ENCODE measurements around the gene CNPY3. TPM values are rescaled to one million over a fixed set of nuclear protein-coding genes. Genes with fewer than 3 reads are reported as not detected.
"Not testable (repeated sequence)": the region's sequence is repeated elsewhere in the genome, so short reads cannot be mapped to it uniquely, and the experiment has no call there.

Gene CNPY3
- total RNA-seq = 10 to 100 TPM; 71.4 to 74.1 TPM
- polyA plus RNA-seq (ENCODE audit: insufficient read length in 6 of 6) = 10 to 100 TPM; 59.2 to 72.1 (median 63.2) TPM
- long read RNA-seq, donor 1, transcript CNPY3-201 (6 exons, 1,704 nt) = major isoform, 55 of 78 reads
- long read RNA-seq, donor 1, partial matches to known transcripts = 16 of 78 reads
- long read RNA-seq, donor 1, other reads (novel, unspliced or antisense) = 7 of 78 reads
- long read RNA-seq, donor 2, transcript CNPY3-201 (6 exons, 1,704 nt) = major isoform, 30 of 46 reads
- long read RNA-seq, donor 2, partial matches to known transcripts = 16 of 46 reads
- long read RNA-seq, donor 2, other reads (novel, unspliced or antisense) = 0 of 46 reads
- long read RNA-seq, donor 3, transcript CNPY3-201 (6 exons, 1,704 nt) = major isoform, 33 of 54 reads
- long read RNA-seq, donor 3, partial matches to known transcripts = 15 of 54 reads
- long read RNA-seq, donor 3, other reads (novel, unspliced or antisense) = 6 of 54 reads
- long read RNA-seq, donor 4, transcript CNPY3-201 (6 exons, 1,704 nt) = major isoform, 136 of 160 reads
- long read RNA-seq, donor 4, partial matches to known transcripts = 8 of 160 reads
- long read RNA-seq, donor 4, other reads (novel, unspliced or antisense) = 16 of 160 reads
- long read RNA-seq, donor 5, transcript CNPY3-201 (6 exons, 1,704 nt) = major isoform, 23 of 33 reads
- long read RNA-seq, donor 5, partial matches to known transcripts = 10 of 33 reads
- long read RNA-seq, donor 5, other reads (novel, unspliced or antisense) = 0 of 33 reads
- long read RNA-seq, donor 6, transcript CNPY3-201 (6 exons, 1,704 nt) = major isoform, 25 of 37 reads
- long read RNA-seq, donor 6, partial matches to known transcripts = 7 of 37 reads
- long read RNA-seq, donor 6, other reads (novel, unspliced or antisense) = 5 of 37 reads
- long read RNA-seq, donor 7, transcript CNPY3-201 (6 exons, 1,704 nt) = major isoform, 15 of 26 reads
- long read RNA-seq, donor 7, partial matches to known transcripts = 6 of 26 reads
- long read RNA-seq, donor 7, other reads (novel, unspliced or antisense) = 5 of 26 reads
- long read RNA-seq, donor 8, transcript CNPY3-201 (6 exons, 1,704 nt) = major isoform, 35 of 47 reads
- long read RNA-seq, donor 8, partial matches to known transcripts = 7 of 47 reads
- long read RNA-seq, donor 8, other reads (novel, unspliced or antisense) = 5 of 47 reads
- long read RNA-seq, donor 9, partial matches to known transcripts = 0 of 1 reads
- long read RNA-seq, donor 9, other reads (novel, unspliced or antisense) = 0 of 1 reads
- long read RNA-seq, donor 10, transcript CNPY3-201 (6 exons, 1,704 nt) = major isoform, 143 of 184 reads
- long read RNA-seq, donor 10, partial matches to known transcripts = 7 of 184 reads
- long read RNA-seq, donor 10, other reads (novel, unspliced or antisense) = 34 of 184 reads
- long read RNA-seq, donor 11, transcript CNPY3-201 (6 exons, 1,704 nt) = major isoform, 27 of 33 reads
- long read RNA-seq, donor 11, partial matches to known transcripts = 6 of 33 reads
- long read RNA-seq, donor 11, other reads (novel, unspliced or antisense) = 0 of 33 reads
- long read RNA-seq, donor 12, transcript CNPY3-201 (6 exons, 1,704 nt) = major isoform, 31 of 36 reads
- long read RNA-seq, donor 12, partial matches to known transcripts = 0 of 36 reads
- long read RNA-seq, donor 12, other reads (novel, unspliced or antisense) = 5 of 36 reads

DNA sequence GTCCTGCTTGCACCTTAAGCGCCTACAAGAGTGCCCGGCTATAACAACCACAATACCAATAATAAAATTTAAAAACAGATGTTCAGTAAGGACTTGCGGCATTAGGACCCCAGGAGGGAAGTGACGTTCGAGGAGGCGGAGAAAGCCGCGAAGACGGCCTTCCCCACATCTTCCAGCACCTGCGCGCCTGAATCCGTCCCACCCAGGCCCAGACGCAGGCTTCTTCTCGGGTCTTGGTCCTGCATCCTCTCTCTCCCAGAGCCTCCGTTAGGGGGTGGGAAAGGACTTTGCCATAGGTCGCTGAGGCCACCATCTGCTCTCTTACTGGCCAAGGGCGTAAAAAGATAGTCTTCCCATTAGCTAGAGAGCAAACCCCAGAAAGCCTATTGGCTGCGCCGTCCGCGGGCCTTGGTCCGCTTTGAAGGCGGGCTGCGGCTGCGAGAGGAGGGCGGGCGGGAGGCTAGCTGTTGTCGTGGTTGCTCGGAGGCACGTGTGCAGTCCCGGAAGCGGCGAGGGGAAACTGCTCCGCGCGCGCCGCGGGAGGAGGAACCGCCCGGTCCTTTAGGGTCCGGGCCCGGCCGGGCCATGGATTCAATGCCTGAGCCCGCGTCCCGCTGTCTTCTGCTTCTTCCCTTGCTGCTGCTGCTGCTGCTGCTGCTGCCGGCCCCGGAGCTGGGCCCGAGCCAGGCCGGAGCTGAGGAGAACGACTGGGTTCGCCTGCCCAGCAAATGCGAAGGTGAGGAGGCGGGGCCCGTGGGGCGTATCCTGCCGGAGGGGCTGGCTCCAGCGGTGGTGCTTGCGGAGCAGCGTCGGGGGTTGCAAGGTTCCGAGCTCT lies at the start of gene CNPY3:
TSS of gene CNPY3 (plus strand) at position 495 of the 835 bp plus-strand sequence. CDS start at position 586, 91 bp downstream.
- peak; percentile 94 to 98 (median 96) for DNase-seq
- no peaks in the 10 kb centered on the region for H3K9me3 ChIP-seq
- TF ChIP-seq, protein P1, sequence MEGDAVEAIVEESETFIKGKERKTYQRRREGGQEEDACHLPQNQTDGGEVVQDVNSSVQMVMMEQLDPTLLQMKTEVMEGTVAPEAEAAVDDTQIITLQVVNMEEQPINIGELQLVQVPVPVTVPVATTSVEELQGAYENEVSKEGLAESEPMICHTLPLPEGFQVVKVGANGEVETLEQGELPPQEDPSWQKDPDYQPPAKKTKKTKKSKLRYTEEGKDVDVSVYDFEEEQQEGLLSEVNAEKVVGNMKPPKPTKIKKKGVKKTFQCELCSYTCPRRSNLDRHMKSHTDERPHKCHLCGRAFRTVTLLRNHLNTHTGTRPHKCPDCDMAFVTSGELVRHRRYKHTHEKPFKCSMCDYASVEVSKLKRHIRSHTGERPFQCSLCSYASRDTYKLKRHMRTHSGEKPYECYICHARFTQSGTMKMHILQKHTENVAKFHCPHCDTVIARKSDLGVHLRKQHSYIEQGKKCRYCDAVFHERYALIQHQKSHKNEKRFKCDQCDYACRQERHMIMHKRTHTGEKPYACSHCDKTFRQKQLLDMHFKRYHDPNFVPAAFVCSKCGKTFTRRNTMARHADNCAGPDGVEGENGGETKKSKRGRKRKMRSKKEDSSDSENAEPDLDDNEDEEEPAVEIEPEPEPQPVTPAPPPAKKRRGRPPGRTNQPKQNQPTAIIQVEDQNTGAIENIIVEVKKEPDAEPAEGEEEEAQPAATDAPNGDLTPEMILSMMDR (IDR thresholded peaks at IDR 0.05) = no peak
- peak within 1 kb of the TSS; percentile 80 to 96 for H3K4me3 ChIP-seq
- H3K36me3 ChIP-seq = peaks cover 0 to 7% of the 10 kb centered on the region in 2 donors
- peaks cover 0 to 11% of the 10 kb centered on the region in 2 donors for H3K27me3 ChIP-seq
- H3K27ac ChIP-seq = peak within 1 kb of the TSS; percentile 94 to 98
- ATAC-seq = peak; percentile 95
- H3K4me1 ChIP-seq = peaks cover 21 to 59% of the 10 kb centered on the region in 2 donors
- intact Hi-C loops (cut with DNase I) = no loop called here

DNA sequence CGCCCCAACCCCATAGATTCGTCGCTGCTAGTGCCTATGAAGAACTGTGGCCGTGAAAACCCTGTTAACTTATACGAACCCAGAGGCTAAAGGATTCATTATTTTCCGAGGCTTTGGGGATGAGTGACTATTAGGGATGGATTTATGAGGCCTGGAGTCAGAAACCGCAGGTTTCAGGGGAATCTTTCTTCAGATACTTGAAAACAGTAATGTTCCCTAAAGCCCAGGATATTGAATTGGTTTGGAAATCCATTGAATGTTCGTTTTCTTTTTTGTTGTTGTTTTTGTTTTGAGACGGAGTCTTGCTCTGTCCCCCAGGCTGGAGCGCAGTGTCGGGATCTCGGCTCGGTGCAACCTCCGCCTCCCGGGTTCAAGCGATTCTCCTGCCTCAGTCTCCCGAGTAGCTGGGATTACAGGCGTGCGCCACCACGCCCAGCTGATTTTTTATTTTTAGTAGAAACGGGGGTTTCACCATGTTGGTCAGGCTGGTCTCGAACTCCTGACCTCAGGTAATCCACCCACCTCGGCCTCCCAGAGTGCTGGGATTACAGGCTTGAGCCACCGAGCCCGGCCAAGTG lies 49.0 kb upstream of the CNPY3 start:
- H3K4me1 ChIP-seq = peaks cover 12 to 38% of the 10 kb centered on the region in 2 donors

DNA sequence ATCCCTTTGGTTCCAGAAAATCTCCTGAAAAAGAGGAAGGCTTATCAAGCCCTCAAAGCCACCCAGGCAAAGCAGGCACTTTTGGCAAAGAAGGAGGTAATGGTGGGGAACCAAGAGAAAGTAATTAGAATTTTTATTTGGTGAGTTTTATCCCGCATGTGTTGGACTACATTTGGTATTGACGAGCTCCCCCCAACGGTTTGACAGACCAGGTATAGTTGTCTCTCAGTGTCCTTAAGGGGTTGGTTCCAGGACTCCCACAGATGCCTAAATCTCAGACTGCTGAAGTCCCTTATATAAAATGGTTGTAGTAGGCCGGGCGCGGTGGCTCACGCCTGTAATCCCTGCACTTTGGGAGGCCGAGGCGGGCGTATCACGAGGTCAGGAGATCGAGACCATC lies 48.4 kb upstream of the CNPY3 start:
- ATAC-seq; DNase-seq; intact Hi-C loops (cut with DNase I); H3K27me3 ChIP-seq; H3K9me3 ChIP-seq: not testable (repeated sequence)
- peaks cover 12 to 38% of the 10 kb centered on the region in 2 donors for H3K4me1 ChIP-seq
- peaks cover 0 to 44% of the 10 kb centered on the region in 2 donors for H3K36me3 ChIP-seq
- H3K27ac ChIP-seq = peak overlapping the region in 1 of 2 donors; percentile 89
- H3K4me3 ChIP-seq = peak overlapping the region; percentile 47 to 73

More for the DNA sequence above, 49.0 kb upstream of the CNPY3 start:
- Histone ChIP-seq H3K4me3 (peak overlapping the region; percentile 47 to 73), H3K27ac (peak overlapping the region; percentile 89 to 93), H3K36me3 (peaks cover 0 to 39% of the 10 kb centered on the region in 2 donors)
- H3K9me3 ChIP-seq; intact Hi-C loops (cut with DNase I); ATAC-seq; H3K27me3 ChIP-seq; DNase-seq: not testable (repeated sequence)

DNA sequence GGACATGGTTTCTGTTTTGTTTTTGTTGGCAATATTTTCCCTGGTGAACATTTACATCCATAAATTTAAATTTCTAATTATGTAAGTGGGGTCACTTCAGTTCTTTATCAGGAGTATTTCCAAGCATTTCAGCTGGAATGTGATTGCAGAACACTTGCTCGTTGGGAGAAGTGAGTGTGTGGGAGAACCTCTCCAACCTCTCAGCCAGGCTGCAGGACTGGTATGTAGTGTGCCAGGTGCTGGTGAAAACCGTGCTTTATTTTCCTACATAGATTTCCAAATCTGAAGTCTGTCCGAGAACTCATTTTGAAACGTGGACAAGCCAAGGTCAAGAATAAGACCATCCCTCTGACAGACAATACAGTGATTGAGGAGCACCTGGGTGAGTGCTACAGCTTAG lies 43.6 kb upstream of the CNPY3 start:
- TF ChIP-seq, protein P1 (IDR thresholded peaks at IDR 0.05) = no peak
- peaks cover 0 to 55% of the 10 kb centered on the region in 2 donors for H3K36me3 ChIP-seq
- intact Hi-C loops (cut with DNase I) = no loop called here
- H3K4me3 ChIP-seq = no peak overlapping the region
- H3K27me3 ChIP-seq = no peaks in the 10 kb centered on the region
- H3K9me3 ChIP-seq = no peaks in the 10 kb centered on the region
- H3K27ac ChIP-seq = no peak overlapping the region
- DNase-seq (no peak), ATAC-seq (peak; percentile 50)
- H3K4me1 ChIP-seq = peaks cover 6 to 32% of the 10 kb centered on the region in 2 donors

DNA sequence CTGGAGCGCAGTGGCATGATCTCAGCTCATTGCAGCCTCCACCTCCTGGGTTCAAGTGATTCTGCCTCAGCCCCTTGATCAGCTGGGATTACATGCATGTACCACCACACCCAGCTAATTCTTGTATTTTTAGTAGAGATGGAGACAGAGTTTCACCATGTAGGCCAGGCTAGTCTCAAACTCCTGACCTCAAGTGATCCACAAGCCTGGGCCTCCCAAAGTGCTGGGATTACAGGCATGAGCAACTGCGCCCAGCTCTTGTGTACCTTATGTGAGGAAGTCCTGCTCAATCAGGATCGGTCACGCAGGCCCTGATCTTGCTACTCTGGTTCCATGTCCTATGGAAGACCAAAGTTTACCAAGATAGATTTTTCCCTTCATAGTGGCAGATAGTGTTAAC lies 41.1 kb upstream of the CNPY3 start:
- H3K27me3 ChIP-seq; intact Hi-C loops (cut with DNase I); H3K27ac ChIP-seq; ATAC-seq; H3K4me3 ChIP-seq; H3K9me3 ChIP-seq; DNase-seq: not testable (repeated sequence)
- Histone ChIP-seq H3K4me1 (peaks cover 4 to 22% of the 10 kb centered on the region in 2 donors), H3K36me3 (peaks cover 0 to 38% of the 10 kb centered on the region in 2 donors)

Data from left lung (tissue), 14 donors.